IMR-90 (cell line): ENCODE results near the gene GNAT2. TPM values are rescaled to one million over a fixed set of nuclear protein-coding genes. Genes with fewer than 3 reads are reported as not detected.

Experiments used
- ATAC-seq: fragments of 200-7000 bp; cut with Tn5 transposase; 2 replicates; pipeline ENCODE4 v1.9.1; 2020; ENCODE audit warnings: low read depth, mild to moderate bottlenecking, moderate library complexity
- Bru-seq: library from RNA; stranded (reverse); fragments of 400-500 nt; gene quantifications from one replicate; lab custom pipeline; 2021; lab: Mats Ljungman, UMichigan
- BruChase-seq, 2 experiments: library from RNA; stranded (reverse); fragments of 400-500 nt; gene quantifications; one replicate each; lab custom pipeline; 2021; lab: Mats Ljungman, UMichigan
- BruUV-seq: library from RNA; stranded (reverse); fragments of 400-500 nt; replicated peaks from 2 replicates; lab custom pipeline; 2021; lab: Mats Ljungman, UMichigan
- CTCF ChIA-PET: fragments of 300-600 bp; formaldehyde crosslinking; extraction: SDS; loops from one replicate; lab custom pipeline; 2021; ENCODE audit warnings: antibody characterized with exemption; lab: Yijun Ruan, JAX
- POLR2A ChIA-PET: fragments of 300-600 bp; sonication (Branson Sonifier 250); formaldehyde crosslinking; loops from one replicate; lab custom pipeline; 2022; ENCODE audit warnings: antibody characterized with exemption; ENCODE audit not compliant: unreplicated experiment; lab: Charles Lee
- DNase-seq: peaks from one replicate; pipeline ENCODE4 v3.0.0; 2013
- H2AFZ ChIP-seq: replicated peaks from 2 replicates; pipeline ENCODE3; 2013; ENCODE audit warnings: low read length, mild to moderate bottlenecking; ENCODE audit not compliant: poor library complexity
- H2AK5ac ChIP-seq: 2 replicates; pipeline ENCODE4 v1.6.1; 2013; ENCODE audit warnings: low read depth, low read length, inconsistent platforms
- H2AK9ac ChIP-seq: replicated peaks from 2 replicates; pipeline ENCODE3; 2013; ENCODE audit warnings: mild to moderate bottlenecking, low read depth, low read length, moderate library complexity; ENCODE audit not compliant: poor library complexity
- H2BK120ac ChIP-seq: 2 replicates; pipeline ENCODE4 v1.6.1; 2013; ENCODE audit warnings: low read depth, low read length, inconsistent platforms
- H2BK15ac ChIP-seq: 3 replicates; pipeline ENCODE4 v1.6.1; 2013; ENCODE audit warnings: low read depth, low read length, inconsistent platforms
- H2BK20ac ChIP-seq: 2 replicates; pipeline ENCODE4 v1.6.1; 2013; ENCODE audit warnings: low read depth, mild to moderate bottlenecking, inconsistent platforms, low read length, moderate library complexity
- H2BK5ac ChIP-seq: 2 replicates; pipeline ENCODE4 v1.6.1; 2013; ENCODE audit warnings: mild to moderate bottlenecking, low read depth, low read length, inconsistent platforms; ENCODE audit not compliant: poor library complexity, severe bottlenecking
- H3K14ac ChIP-seq: replicated peaks from 2 replicates; pipeline ENCODE4 v1.6.1; 2013; ENCODE audit warnings: low read depth, low read length, inconsistent platforms
- H3K18ac ChIP-seq: 2 replicates; pipeline ENCODE4 v1.6.1; 2013; ENCODE audit warnings: low read depth, low read length, control low read depth
- H3K23ac ChIP-seq: 2 replicates; pipeline ENCODE4 v1.6.1; 2013; ENCODE audit warnings: low read depth, low read length, inconsistent platforms
- H3K27ac ChIP-seq: 2 replicates; pipeline ENCODE4 v1.5.1; 2013; ENCODE audit warnings: mild to moderate bottlenecking, control low read depth, low read length; ENCODE audit not compliant: insufficient read depth
- H3K27me3 ChIP-seq: 2 replicates; pipeline ENCODE4 v1.6.1; 2013; ENCODE audit warnings: low read length; ENCODE audit not compliant: control insufficient read depth, insufficient read depth
- H3K36me3 ChIP-seq: 2 replicates; pipeline ENCODE4 v1.6.1; 2013; ENCODE audit warnings: low read length, mixed read lengths; ENCODE audit not compliant: control insufficient read depth, insufficient read depth
- H3K4ac ChIP-seq: 2 replicates; pipeline ENCODE4 v1.6.1; 2013; ENCODE audit warnings: low read depth, low read length, inconsistent platforms
- H3K4me1 ChIP-seq: 2 replicates; pipeline ENCODE4 v1.6.1; 2013; ENCODE audit warnings: low read length, mixed read lengths; ENCODE audit not compliant: control insufficient read depth, insufficient read depth
- H3K4me2 ChIP-seq: 2 replicates; pipeline ENCODE4 v1.6.1; 2013; ENCODE audit warnings: low read depth, mild to moderate bottlenecking, control low read depth, low read length, moderate library complexity
- H3K4me3 ChIP-seq: 2 replicates; pipeline ENCODE4 v1.5.1; 2013; ENCODE audit warnings: low read depth, mild to moderate bottlenecking, control low read depth, low read length, moderate library complexity; ENCODE audit not compliant: insufficient read depth
- H3K56ac ChIP-seq: 2 replicates; pipeline ENCODE4 v1.6.1; 2013; ENCODE audit warnings: low read length, inconsistent platforms; ENCODE audit not compliant: insufficient read depth; ENCODE audit errors: extremely low read depth
- H3K79me1 ChIP-seq, 2 experiments: 2 replicates each; pipeline ENCODE4 v1.6.1; 2013; ENCODE audit warnings: low read length in 2 of 2, inconsistent platforms in 1 of 2, low read depth in 1 of 2
- H3K9ac ChIP-seq: 2 replicates; pipeline ENCODE4 v1.6.1; 2013; ENCODE audit warnings: low read depth, low read length, control low read depth
- H3K9me1 ChIP-seq: 2 replicates; pipeline ENCODE4 v1.6.1; 2013; ENCODE audit warnings: low read length, inconsistent platforms; ENCODE audit not compliant: insufficient read depth
- H3K9me3 ChIP-seq: 2 replicates; pipeline ENCODE4 v1.6.1; 2013; ENCODE audit warnings: low read length; ENCODE audit not compliant: control insufficient read depth, insufficient read depth
- H4K20me1 ChIP-seq: 2 replicates; pipeline ENCODE4 v1.6.1; 2013; ENCODE audit warnings: low read length, inconsistent platforms; ENCODE audit not compliant: insufficient read depth
- H4K5ac ChIP-seq: 2 replicates; pipeline ENCODE4 v1.6.1; 2013; ENCODE audit warnings: mild to moderate bottlenecking, low read depth, low read length, control low read depth
- H4K8ac ChIP-seq, 2 experiments: 2 replicates each; pipeline ENCODE4 v1.6.1; 2013; ENCODE audit warnings: low read depth in 2 of 2, low read length in 2 of 2, control low read depth in 1 of 2, inconsistent platforms in 1 of 2
- H4K91ac ChIP-seq: 2 replicates; pipeline ENCODE4 v1.6.1; 2013; ENCODE audit warnings: low read depth, low read length, inconsistent platforms; ENCODE audit not compliant: insufficient read depth
- BHLHE40 ChIP-seq: fragments of 150-350 bp; IDR thresholded peaks from 2 replicates; pipeline ENCODE4 v1.6.1; 2016; ENCODE audit warnings: mild to moderate bottlenecking, low read depth, low read length
- CEBPB ChIP-seq: IDR thresholded peaks from 2 replicates; pipeline ENCODE4 v1.6.1; 2012; ENCODE audit warnings: low read depth, low read length, improper control_type of control experiment
- CHD1 ChIP-seq: IDR thresholded peaks from 2 replicates; pipeline ENCODE4 v1.6.1; 2012; ENCODE audit warnings: low read depth, low read length, improper control_type of control experiment
- ELK1 ChIP-seq: fragments of 150-350 bp; IDR thresholded peaks from 2 replicates; pipeline ENCODE4 v1.6.1; 2016; ENCODE audit warnings: low read depth, mild to moderate bottlenecking, low read length, moderate library complexity, borderline replicate concordance
- FOS ChIP-seq: fragments of 150-350 bp; IDR thresholded peaks from 2 replicates; pipeline ENCODE4 v1.6.1; 2016; ENCODE audit warnings: low read depth, low read length
- MAFK ChIP-seq: IDR thresholded peaks from 2 replicates; pipeline ENCODE4 v1.6.1; 2012; ENCODE audit warnings: low read depth, low read length, improper control_type of control experiment
- MXI1 ChIP-seq: IDR thresholded peaks from 2 replicates; pipeline ENCODE4 v1.6.1; 2012; ENCODE audit warnings: low read depth, mild to moderate bottlenecking, low read length, moderate library complexity, borderline replicate concordance
- POLR2A ChIP-seq: IDR thresholded peaks from 2 replicates; pipeline ENCODE4 v1.6.1; 2012; ENCODE audit warnings: mild to moderate bottlenecking, low read depth, low read length
- RCOR1 ChIP-seq: IDR thresholded peaks from 2 replicates; pipeline ENCODE4 v1.6.1; 2012; ENCODE audit warnings: mild to moderate bottlenecking, low read length, improper control_type of control experiment; ENCODE audit not compliant: insufficient replicate concordance
- RFX5 ChIP-seq: IDR thresholded peaks from 2 replicates; pipeline ENCODE4 v1.8.0; 2012; ENCODE audit warnings: low read depth, mild to moderate bottlenecking, low read length, moderate library complexity
- USF2 ChIP-seq: fragments of 150-350 bp; IDR thresholded peaks from 2 replicates; pipeline ENCODE4 v1.6.1; 2017; ENCODE audit warnings: mild to moderate bottlenecking, antibody characterized with exemption, low read length, low read depth
- WGBS, 2 experiments: methylation state at CpG; one replicate each; pipeline versions ENCODE4 v1.1.5 to v1.1.7; 2013; ENCODE audit warnings: missing lambda C conversion rate in 2 of 2; ENCODE audit not compliant: insufficient read length in 1 of 2; ENCODE audit errors: extremely low coverage in 2 of 2; 5-methylcytosine and 5-hydroxymethylcytosine counted together
- dilution Hi-C: fragments of 300-500 bp; cut with HindIII; formaldehyde crosslinking; loops from one replicate; pipeline ENCODE4 v1.14.3; 2018; ENCODE audit warnings: low sequenced_read_pairs; ENCODE audit not compliant: unreplicated experiment
- in situ Hi-C: fragments of 300-500 bp; cut with MboI; formaldehyde crosslinking; loops from 3 replicates; pipeline ENCODE4 v1.14.3; 2019; ENCODE audit warnings: low sequenced_read_pairs, inconsistent platforms, mixed read lengths
- intact Hi-C: fragments of 100-400 bp; cut with micrococcal nuclease; formaldehyde crosslinking; loops from 2 replicates; pipeline ENCODE4 v1.10.0; 2022
- long read RNA-seq: library from polyadenylated mRNA; unstranded; transcript quantifications from one replicate; pipeline ENCODE4 v2.0.0, GENCODE V29; 2021; ENCODE audit not compliant: unreplicated experiment
- polyA plus RNA-seq, 3 experiments: library from polyadenylated mRNA; depleted of rRNA; stranded (reverse); fragments of >200 nt; gene quantifications; 2 replicates each; pipeline ENCODE4 v1.2.3, GENCODE V29; 2012; ENCODE audit warnings: low replicate concordance in 1 of 3
- total RNA-seq: library from RNA; depleted of rRNA; stranded (reverse); fragments of >200 nt; gene quantifications from 2 replicates; pipeline ENCODE4 v1.2.3, GENCODE V29; 2012; rRNA removed

GNAT2 gene
- 0.28 and 0.36 TPM in 2 replicates for total RNA-seq
- polyA plus RNA-seq (2012; rRNA removed) = 0.17 and 0.26 TPM in 2 replicates
- 0.07 TPM in 1 of 2 replicates, not detected in the other for polyA plus RNA-seq (2012; cell fraction: cytosol; rRNA removed)
- 0.10 TPM in 1 of 2 replicates, not detected in the other for polyA plus RNA-seq (2012; cell fraction: nucleus; rRNA removed; ENCODE audit: low replicate concordance)
- percentile 19 among the genes with signal in this experiment for Bru-seq, nascent RNA
- BruChase-seq, experiment 1, labeled RNA remaining after a 6-hour chase = percentile 17 among the genes with signal in this experiment
- BruChase-seq, experiment 2, labeled RNA remaining after a 2-hour chase = percentile 8 among the genes with signal in this experiment
- long read RNA-seq, partial matches to known transcripts = 0 of 2 reads
- long read RNA-seq, other reads (novel, unspliced or antisense) = 2 of 2 reads

- Histone ChIP-seq H4K8ac (peak within 1 kb of the TSS; percentile 85 to 99), H2AK5ac (peak within 1 kb of the TSS; percentile 100), H4K91ac (peak within 1 kb of the TSS; percentile 100), H4K5ac (peak within 1 kb of the TSS; percentile 97), H3K56ac (peak within 1 kb of the TSS; percentile 91), H3K27me3 (no peaks in the 10 kb centered on the region), H3K36me3 (no peaks in the 10 kb centered on the region; the same call in 1 of the 2 replicates), H3K9me1 (peaks cover 44% of the 10 kb centered on the region), H2BK15ac (peak within 1 kb of the TSS; percentile 81), H4K20me1 (peaks cover 39% of the 10 kb centered on the region), H3K4me1 (peaks cover 46% of the 10 kb centered on the region), H3K4me3 (peak within 1 kb of the TSS; percentile 96), H3K9me3 (no peaks in the 10 kb centered on the region), H3K9ac (peak within 1 kb of the TSS; percentile 99), H2AFZ (peak within 1 kb of the TSS; percentile 84), H3K79me1 (peaks cover 16 to 78% of the 10 kb centered on the region in 2 experiments; a peak in 3 of 4 replicates), H3K23ac (peak within 1 kb of the TSS; percentile 99), H3K27ac (peak within 1 kb of the TSS; percentile 99), H3K4ac (peak within 1 kb of the TSS; percentile 99), H2BK20ac (peak within 1 kb of the TSS; percentile 89), H2BK120ac (peak within 1 kb of the TSS; percentile 95), H3K4me2 (peak within 1 kb of the TSS; percentile 99), H2AK9ac (peak within 1 kb of the TSS; percentile 100), H2BK5ac (peak within 1 kb of the TSS; percentile 97), H3K18ac (peak within 1 kb of the TSS; percentile 97), H3K14ac (peak within 1 kb of the TSS; percentile 99)
- CTCF ChIA-PET = interaction anchor here (0.6 to 2.0 kb wide), 5 partner anchors 10 to 126 kb away, joined by 3 to 6 read pairs (median 4); partner anchors contain the start of gene CYB561D1
- DNase-seq (peak; percentile 89), ATAC-seq (peak; percentile 41)
- WGBS, 2 experiments = 3% methylated on average over 9 of the region's 47 CpGs; no CpG with 5 or more reads in 1 of the 2 experiments
- intact Hi-C loops (loop anchor here (2.0 to 10.0 kb wide), 2 partner anchors 71 to 335 kb away; partner anchors contain the start of genes GNAI3 and PSRC1), dilution Hi-C loops (no loop called here), in situ Hi-C loops (loop anchor here (5.0 kb wide), 1 partner anchor 72 kb away; the partner anchor contains the start of gene GNAI3)
- POLR2A ChIA-PET = interaction anchor here (1.5 kb wide), 1 partner anchor 71 kb away, joined by 5 read pairs; the partner anchor contains the start of gene GNAI3
- TSS peak; percentile 22 for BruUV-seq
- no peak for TF ChIP-seq MAFK
- TF ChIP-seq USF2 = peak; percentile 91
- 0 out of 2 replicates have a peak, but pooled peaks have one; percentile 22 for TF ChIP-seq FOS
- TF ChIP-seq BHLHE40 = peak; percentile 25; the same call in 1 of the 2 replicates
- peak; percentile 64 for TF ChIP-seq POLR2A
- no peak for TF ChIP-seq RCOR1
- peak; percentile 73 for TF ChIP-seq CEBPB
- no peak for TF ChIP-seq ELK1
- peak; percentile 82 for TF ChIP-seq MXI1
- TF ChIP-seq CHD1 = peak; percentile 90; the same call in 1 of the 2 replicates
- no peak for TF ChIP-seq RFX5
Measured at GRCh38 chr1:109619576-109620400, at the start of gene GNAT2, which contains the start of gene AMPD2. Gene GNAT2, minus strand, starts transcription at chr1:109619616. Its CDS starts 6,746 bp downstream, at chr1:109612870. Gene AMPD2, plus strand, starts transcription at chr1:109619837. Its CDS starts 1,339 bp downstream, at chr1:109621176.
